GM18498 (cell line): ENCODE measurements around the gene GABRB2.
"Not testable (repeated sequence)": the region's sequence is repeated elsewhere in the genome, so short reads cannot be mapped to it uniquely, and the experiment has no call there.

Experiments
- ATAC-seq: cut with Tn5 transposase; IDR thresholded peaks from one replicate; pipeline ENCODE4 v1.9.1; 2021; ENCODE audit warnings: mild to moderate bottlenecking, moderate library complexity; ENCODE audit not compliant: unreplicated experiment

The GABRB2 gene

DNA sequence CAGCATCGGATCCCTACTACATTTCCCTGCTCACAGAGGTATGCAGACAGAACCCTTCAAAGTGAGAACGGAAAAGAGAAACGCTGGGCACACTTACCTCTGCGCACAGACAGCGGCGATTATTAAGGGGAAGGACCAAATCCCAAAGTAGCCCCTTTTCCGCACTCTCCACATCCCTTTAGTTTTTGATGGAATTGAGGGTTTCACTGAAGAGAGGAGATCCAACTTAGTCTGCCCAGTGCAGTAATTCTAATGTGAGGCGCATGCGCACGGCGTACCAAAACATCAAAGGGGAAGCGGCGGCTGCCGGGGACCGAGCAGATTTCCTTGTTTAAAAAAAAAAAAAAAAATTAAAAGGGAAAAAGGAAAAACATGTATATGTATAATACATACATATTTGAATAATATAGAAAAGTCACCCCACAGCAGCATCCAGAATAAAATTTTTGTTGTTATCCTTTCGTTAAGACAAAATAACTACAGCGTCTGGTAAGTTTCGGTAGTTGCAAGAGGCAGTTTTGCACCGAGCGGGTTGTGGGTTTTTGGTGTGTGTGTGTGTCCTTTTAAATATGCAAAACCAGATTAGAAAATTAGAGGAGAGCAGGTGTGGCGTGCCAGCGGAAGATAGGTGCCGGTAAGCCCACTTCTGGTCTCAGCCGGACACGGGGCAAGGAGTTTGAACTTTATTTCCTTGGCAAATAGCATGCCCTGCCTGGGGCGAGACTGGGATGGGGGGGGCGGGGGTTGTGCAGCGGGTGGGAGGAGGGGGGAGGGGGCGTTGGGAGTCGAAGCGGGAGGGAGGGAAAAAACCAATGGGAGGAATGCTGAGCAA is at the start of gene GABRB2:
Gene GABRB2 (minus strand): TSS at position 256 of the 832 bp plus-strand sequence. CDS start 82 bp downstream, at position 174.
- ATAC-seq = peak; percentile 69

DNA sequence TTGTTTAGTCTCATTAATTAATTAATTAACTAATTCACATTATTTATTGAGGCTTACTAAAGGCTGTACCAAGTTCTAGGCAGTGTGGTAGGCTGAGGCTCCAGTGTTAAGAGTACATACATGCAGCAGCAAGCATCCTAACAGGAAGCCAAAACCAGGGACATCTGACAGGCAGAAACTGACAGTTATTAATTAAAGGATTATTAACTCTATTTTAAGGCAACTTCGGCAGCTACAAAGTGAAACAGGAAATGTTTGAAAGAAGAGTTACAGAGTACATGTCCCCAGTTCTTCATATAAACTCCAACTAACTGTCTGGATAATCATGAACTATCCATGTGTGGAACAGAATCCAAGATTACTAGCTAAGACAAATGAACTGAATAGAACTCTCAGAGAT is 39.3 kb upstream of the GABRB2 start:
- ATAC-seq = no peak

DNA sequence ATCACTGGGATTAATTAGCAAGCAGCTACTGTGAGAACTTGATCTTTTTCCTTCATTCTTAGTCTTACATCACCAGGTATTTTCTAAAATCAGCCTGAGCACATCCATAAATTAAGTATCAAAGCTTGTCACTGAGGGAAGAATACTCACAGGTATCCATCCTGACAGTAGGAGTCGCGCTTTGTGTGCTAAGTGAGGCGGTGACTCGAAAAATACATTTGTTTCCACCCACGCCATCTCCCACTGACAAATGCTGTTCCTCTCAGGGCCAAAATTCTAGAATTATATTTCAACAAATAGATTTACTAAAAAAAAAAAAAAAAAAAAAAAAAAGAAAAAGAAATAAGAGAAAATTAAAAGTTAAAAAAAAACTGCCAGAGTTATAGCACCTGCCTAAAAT is 34.1 kb upstream of the GABRB2 start:
- no peak for ATAC-seq

DNA sequence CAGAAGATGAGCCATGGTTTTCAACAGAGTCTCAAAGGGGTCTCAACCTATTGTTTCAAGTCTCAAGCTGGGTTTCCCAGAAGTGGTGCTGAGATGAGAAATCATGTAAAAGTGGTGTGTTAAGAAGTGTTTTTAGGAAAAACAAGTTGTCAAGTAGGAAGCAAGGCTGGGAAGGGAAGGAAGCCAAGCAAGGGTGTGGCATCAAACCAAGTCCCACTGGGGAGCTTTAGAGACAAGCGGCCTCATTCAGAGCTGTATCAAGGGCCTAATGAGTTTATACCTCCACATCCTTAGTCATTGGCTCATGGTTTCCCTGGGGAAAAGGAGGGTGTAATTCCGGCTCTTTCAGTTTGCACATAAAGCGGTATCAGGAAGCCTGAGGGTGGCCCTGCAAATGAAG is 26.4 kb upstream of the GABRB2 start:
- ATAC-seq = no peak

DNA sequence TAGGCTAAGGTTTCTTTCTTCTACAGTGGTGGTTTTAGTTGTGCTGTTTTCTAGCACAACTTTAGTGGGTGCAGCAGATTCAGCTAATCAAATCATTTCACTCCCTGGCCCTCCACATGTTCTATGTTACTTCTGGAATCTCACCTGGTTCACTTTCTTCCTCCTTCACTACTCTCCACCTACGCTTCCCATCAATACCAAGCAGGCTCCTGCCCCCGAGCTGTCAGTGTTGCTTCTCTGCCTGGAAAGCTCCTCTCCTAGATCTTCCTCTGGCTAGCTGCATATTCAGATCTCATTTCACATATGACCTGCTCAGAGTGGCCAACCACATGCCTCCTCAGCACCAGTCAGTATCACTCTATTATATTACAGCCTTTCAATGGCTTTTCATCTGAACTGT is 19.6 kb upstream of the GABRB2 start:
- ATAC-seq = no peak

DNA sequence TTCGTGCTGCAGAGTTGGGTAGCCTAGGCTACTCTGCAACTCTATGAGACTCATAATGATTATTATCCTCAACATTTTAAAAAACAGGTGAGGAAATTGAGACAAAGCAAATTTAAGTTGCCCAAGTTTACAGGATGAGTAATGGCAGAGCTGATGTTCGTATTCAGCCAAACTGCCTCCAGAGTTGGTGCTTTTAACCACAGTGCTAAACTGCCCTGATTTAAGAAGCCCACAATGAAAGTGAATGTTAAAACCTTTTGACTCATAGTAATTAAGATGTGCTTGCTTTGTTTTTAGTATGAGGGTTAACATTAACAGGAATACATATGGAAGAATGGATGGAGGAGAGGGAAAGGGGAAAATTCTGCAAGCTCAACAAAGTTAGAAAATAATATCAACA is 15.9 kb upstream of the GABRB2 start:
- no peak for ATAC-seq

DNA sequence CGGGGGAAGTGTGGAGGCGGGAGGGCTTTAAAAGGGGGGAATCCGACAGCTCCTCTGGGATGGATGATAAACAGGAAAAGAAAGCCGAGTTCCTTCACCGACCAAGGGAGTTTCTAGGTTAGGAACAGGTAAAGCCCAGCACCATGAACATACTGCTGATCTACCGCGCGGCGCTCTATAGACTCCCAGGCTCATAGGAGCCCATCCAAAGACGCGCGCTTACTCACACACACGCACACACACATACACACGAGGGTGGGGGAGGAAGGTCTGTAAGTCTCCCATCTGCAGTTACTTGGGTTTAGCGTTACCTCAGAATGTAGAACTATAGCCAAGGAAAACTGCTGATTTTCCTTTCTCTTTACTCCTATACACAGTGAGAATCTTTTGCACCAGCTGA is 2.6 kb upstream of the GABRB2 start:
- no peak for ATAC-seq

DNA sequence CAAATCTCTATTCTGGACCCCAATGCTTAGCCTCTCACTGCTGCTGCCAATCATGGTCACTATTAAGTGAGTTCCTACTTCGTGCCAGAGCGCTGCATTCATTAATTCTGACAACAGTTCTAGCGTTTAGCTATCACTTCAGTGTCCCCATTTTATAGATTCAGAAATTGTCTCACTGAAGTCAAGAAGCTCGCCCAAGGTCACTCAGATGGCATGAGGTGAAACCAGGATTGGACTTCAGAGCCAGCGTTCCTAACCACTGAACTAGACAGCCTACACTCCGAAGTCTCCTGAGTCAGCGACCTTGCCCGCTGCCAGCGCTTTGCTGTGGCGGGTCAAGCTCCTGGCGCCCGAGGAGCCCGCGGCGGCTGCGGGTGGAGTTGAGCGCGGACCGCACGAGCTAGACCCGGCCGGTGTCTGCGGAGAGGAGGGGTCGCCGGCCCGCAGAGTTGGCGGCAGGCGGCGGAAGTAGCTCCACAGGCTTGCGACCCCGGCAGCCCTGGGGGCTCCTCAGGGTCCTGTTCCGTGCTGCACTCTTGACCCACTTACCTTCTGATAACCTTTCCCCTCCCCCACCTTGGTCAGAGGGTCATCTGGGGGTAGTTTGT is 2.1 kb upstream of the GABRB2 start:
- ATAC-seq = no peak

DNA sequence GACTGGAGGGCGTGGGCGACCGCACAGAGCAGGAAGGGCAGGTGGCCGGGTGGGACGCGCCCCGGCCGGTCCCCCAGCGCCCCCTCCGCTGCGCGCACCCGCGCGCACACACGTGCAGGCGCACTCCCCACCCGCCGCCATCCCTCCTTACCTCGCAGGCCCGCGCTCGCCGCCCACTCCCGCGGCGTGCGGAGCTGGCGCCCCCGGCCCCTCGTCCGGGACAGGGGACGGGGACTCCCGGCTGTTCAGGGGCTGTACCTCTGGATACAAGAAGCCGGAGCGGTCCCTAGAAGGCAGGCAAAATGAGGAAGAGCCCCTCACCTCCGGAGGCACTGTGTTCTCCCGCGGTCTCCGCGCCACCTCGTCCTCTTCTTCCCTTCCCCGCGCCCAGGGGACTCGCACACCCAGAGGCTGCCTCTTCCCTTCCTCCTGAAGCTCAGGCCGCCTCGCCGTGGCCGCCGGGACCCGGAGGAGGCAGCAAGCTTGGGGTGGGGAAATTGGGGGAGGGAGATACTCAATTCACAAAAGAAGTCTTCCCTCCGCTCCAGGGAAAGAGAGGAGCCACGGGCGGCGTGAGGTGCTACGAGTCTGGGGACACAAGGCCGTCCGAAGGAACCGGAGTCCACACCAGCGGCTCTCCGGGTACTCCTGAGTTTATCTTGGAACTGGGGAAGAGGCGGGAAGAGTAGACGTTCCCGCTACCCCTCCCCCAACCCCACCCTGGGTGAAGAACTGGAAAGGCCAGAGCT is 1.4 kb upstream of the GABRB2 start:
- no peak for ATAC-seq

DNA sequence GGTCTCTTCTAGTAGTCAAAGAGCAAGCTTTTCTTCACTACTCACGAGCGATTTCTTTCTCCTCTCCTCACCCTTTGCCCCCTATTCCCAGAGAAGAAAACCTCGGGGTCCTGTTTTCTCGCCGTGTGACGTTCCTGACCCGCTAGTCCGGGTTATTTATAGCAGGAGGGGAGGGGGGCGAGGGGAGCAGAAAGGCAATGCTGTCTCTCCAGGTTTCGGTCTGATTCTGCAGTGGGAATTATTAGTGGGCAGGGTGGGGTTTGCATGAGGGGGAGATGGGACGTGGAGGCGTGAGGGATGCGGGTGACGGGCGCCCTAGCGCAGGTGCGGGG is 847 bp upstream of the GABRB2 start:
- ATAC-seq = no peak

DNA sequence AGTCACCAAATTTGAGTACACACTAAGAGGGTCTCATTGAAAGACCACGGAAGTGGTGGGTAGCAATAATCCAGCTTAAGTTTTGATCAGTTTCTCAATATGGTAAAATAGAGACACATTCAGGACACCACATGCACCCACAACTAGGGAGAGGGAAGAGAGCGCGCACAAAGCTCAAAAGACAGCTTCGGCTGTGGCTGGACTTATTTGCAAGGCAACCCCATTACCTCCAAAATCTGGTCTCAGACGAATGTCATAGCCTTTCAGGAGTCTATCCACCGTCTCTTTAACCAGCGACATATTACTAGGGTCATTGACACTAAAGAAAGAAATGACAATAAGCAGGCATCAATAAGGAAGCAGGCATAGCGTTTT is 443 bp downstream of the GABRB2 start:
- peak; percentile 5 for ATAC-seq

DNA sequence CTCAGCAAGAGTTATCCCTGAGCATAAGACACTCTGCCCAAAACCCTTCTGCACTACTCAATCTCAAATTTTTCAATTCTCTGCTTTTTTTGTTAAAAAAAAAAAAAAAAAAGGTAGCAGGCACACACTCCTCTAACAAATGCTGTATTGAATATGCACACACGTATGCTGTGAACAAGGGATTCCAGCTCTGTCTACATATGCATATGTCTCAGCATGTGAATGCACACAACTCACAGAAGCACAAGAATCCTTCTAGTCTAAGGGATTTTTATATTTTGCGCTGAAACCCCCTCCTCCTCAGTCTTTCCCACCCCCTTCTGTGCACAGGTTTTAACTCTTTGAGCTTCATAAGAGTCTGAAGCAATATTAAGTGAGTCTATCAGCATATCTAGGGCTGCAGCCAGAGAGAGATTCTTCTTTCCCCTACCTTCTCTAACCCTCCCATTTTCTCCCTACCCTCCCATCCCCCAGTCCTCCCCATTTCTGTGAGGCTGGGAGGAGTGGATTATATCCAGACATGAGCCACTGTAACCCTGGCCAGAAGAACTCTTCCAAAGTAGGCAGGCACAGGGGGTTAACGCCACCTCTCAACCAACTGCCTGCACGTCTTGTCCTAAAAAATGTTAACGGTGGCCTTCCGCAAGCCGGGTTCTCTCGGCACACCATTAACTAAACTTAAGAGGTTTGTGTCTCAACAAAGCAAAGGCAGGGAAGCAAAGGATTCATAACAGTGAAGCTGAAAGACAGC is 1.0 kb downstream of the GABRB2 start:
- ATAC-seq = no peak

DNA sequence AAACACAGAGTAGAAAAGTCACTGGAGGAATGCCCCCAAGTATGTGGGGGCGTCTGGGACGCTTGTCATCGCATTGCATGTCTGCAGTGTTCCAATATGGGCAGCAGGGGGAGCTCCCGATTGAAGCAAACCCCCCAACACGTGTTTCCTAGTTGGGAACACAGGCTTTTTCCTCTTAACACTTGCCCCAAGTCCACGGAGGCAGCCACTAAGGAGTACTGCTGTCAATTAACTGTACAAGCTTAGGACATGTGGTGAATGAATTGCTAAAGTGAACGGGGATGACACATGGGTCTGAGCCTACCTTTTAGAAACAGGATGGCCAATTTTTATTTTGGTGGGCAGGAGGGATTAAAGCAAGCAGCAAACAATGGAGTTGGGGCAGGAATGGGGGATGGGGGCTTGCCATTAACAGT is 2.2 kb downstream of the GABRB2 start:
- ATAC-seq = peak; percentile 57

DNA sequence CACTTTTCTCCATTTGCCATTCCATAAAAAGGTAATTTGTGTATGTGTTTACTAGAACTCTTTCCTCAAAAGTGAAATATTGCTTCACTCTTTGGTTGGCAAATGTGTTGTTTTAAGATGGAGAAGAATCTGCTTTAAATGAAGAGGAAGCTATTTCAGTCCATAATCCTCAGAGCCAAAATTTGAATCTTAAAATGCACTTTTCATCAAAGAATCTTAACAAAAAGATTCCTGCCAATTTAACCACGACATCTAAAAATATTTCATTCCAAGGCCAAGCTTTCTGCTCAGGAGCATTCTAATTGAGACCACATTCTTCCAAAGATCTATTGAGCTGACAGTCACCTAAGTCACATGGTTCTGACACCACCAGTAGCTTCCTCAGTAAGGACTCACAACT is 7.5 kb downstream of the GABRB2 start:
- no peak for ATAC-seq

DNA sequence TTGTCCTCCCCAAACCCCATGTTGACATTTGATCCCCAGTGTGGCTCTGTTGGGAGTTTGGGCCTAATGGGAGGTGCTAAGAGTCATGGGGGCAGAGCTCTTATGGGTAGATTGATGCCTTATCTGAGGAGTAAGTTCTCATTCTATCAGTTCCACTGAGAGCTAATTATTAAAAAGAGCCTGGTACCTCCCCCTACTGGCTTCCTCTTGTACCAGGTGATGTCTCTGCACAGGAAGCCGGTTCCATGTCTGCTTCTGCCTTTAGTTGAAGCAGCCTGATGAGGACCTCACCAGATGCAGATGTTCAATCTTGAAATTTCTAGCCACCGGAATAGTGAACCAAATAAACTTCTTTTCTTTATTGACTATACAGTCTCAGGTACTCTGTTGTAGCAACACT is 10.8 kb downstream of the GABRB2 start:
- ATAC-seq = no peak

DNA sequence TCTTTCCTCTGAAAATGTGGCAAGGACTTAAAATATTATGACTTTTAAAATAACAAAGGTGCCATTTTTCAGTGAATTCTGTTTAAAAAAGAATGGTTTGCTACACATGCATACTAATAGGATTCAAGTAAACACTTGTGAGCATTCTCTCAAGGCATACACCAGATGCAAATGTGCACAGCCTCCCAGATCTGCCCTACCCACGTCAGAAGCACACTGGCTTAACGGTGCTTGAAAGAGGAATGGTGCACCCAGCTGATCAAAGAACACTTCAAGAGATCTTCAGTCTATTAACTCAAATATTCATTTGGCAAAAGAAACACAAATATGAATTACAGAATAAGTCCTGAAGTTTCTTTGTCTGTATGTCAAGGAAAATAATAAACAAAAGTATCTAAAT is 15.8 kb downstream of the GABRB2 start:
- ATAC-seq = no peak

DNA sequence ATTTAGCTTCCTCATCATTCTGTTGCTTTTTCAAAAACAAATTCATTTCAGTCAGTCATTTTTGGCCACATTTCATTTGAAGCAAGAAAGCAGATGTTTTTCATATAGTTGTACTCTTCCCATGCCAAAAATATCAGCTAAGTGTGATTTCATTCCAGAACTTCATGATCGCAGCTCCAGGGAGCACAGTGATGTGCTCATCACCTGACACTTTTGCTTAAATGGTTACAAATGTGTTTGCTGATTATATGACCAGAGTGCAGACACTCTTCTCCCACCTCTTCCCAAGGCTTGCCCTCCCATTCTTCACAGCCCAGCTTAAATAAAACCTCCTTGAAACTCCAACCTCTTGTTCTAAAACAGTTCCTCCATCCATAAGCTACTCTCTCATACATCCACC is 32.6 kb downstream of the GABRB2 start:
- no peak for ATAC-seq

DNA sequence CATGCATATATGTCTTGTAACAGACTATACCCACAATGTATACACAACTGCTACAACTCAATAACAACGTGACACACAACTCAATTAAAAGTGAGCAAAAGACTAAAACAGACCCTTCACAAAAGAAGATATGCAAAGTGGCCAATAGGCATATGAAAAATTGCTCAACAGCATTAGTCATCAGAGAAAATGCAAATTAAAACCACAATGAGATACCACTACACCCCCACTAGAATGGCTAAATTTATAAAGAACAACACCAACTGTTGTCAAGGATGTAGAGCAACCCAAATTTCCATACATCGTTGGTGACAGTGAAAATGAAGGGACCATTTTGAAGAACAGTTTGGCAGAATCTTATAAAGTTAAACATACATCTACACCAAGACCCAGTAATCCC is 38.9 kb downstream of the GABRB2 start:
- ATAC-seq = peak; percentile 60

DNA sequence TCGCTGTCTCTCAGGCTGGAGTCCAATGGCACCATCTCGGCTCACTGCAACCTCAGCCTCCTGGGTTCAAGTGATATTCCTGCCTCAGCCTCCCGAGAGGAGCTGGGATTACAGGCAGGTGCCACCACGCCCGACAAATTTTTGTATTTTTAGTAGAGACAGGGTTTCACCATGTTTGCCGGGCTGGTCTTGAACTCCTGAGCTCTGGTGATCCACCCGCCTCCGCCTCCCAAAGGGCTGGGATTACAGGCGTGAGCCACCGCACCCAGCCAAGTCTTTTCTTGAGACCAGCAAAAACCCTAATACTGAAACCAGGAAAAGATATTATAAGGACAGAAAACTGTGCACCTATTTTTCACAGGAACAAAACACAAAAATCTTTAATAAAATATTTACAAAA is 41.4 kb downstream of the GABRB2 start:
- ATAC-seq = not testable (repeated sequence)

DNA sequence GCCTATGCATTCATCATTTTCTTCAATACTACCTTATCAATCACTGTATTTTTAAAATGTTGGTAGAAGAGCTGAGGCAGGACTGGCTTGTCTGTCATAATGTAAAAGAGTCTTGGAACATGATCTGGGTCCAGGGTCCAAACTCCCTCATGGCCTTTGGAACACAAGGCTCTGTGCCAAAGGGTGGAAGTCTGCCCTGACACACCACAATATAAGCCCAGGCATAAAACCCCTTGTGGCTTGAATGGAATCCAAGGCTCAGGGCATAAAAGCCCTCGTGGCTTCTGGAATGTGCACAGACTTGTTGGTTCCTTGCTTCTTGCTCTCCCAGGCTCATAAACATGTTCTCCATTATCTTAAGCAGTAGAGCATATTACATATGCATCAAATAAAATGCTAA is 48.0 kb downstream of the GABRB2 start:
- no peak for ATAC-seq

DNA sequence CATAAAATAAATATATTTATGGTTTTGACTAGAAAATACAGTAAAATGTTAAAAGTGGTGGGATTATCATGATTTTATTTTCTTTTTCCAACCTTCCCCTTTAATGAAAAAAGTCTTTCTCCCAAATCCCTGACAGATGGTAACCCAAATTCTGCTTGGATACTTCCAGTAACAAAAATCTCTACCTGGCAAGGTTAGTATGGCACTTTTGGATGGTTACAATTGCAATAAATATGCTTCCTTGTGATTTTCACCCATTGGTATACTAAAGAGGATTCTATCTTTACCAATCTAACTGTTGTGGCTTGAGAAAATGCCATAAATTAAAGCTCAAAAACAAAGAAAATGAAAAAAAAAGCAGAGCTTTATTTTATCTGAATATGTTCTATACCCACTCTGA is 62.8 kb downstream of the GABRB2 start:
- ATAC-seq = no peak
